Mammary epithelial cell (primary cell): ENCODE results near the gene GOLGA8B.
"Not testable (repeated sequence)": the region's sequence is repeated elsewhere in the genome, so short reads cannot be mapped to it uniquely, and the experiment has no call there.

ENCODE experiments used
- CTCF ChIP-seq, 2 donors: IDR thresholded peaks in 1 of 2; conservative IDR thresholded peaks in 1 of 2; 2 replicates each; pipeline ENCODE4 v1.5.1; 2011 to 2012; ENCODE audit warnings: inconsistent platforms in 2 of 2, low read length in 2 of 2, mild to moderate bottlenecking in 2 of 2, control low read depth in 1 of 2, low read depth in 1 of 2; ENCODE audit not compliant: insufficient read depth in 1 of 2; ENCODE audit errors: extremely low read depth in 1 of 2
- EZH2 ChIP-seq: IDR thresholded peaks from 2 replicates; pipeline ENCODE4 v1.6.1; 2012; ENCODE audit warnings: low read length, inconsistent platforms, borderline replicate concordance

GRCh38 chr15:34549381-34549809 lies 34.1 kb downstream of the GOLGA8B start:
- not testable (repeated sequence) for TF ChIP-seq CTCF (conservative IDR thresholded peaks at IDR 0.05 in 1 of 2, IDR thresholded peaks at IDR 0.05 in 1 of 2; ENCODE audit: extremely low read depth in 1 of 2, insufficient read depth in 1 of 2, low read depth in 1 of 2, low read length in 2 of 2); EZH2
